NCI-H524 treated with DMSO at 0.1 percent for 48 hours (cell line): ENCODE results near the gene EXOSC7.

ENCODE experiments used
- DNase-seq: peaks from one replicate; lab custom pipeline; 2025; lab: John Stamatoyannopoulos, UW

EXOSC7 gene

DNA sequence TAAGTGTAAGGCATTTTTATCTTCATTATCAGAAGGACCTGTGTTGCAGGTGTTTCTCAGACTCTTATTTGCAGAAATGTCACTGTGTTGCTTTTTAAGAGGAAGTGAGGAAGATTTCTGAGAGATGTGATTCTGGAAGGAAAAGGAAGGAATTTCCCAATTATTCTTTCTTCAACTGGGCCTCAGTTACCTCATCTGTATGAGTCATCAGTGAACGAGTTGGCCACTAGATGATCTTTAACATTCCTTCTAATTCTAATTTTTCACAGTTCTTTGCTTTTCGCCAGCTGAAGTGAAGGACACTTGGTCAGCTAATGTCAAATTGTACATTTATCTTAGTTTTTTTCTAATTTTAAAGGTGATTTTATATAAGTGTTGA is 79.0 kb downstream of the EXOSC7 start:
- no peak for DNase-seq

DNA sequence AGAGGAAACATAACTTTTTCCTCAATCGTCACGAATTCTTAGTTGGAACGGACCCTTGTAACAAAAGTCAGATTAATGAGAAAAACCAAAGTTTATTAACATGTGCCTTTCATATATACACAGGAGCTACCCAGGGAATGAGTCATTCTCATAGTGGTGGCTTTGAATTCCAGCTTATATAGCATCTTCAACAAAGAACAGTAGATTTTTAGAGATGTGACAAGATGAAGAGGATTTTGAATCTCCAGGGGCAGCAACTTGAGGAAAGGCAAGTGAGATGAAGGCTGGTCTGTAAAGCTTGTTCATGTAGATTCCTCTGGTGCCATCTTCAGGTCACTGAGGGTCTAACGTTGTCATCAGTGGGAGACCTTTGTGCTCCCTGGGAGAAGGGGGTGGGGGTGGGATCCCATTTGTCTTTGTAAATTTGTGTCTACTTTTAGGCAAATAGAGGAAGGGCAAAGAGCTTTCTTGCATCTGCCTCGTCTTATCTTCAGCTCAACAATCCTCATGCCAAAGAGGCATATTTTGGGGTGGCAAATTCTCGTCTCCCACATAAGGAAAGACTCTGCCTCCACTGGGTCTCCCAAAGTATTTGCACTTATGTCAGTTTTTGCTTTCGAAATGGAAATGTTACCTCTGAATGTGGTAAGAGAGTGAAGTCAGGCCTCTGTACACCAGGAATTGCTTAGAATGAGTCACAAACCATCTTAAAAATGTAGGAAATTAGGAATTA is 79.5 kb downstream of the EXOSC7 start:
- no peak for DNase-seq

DNA sequence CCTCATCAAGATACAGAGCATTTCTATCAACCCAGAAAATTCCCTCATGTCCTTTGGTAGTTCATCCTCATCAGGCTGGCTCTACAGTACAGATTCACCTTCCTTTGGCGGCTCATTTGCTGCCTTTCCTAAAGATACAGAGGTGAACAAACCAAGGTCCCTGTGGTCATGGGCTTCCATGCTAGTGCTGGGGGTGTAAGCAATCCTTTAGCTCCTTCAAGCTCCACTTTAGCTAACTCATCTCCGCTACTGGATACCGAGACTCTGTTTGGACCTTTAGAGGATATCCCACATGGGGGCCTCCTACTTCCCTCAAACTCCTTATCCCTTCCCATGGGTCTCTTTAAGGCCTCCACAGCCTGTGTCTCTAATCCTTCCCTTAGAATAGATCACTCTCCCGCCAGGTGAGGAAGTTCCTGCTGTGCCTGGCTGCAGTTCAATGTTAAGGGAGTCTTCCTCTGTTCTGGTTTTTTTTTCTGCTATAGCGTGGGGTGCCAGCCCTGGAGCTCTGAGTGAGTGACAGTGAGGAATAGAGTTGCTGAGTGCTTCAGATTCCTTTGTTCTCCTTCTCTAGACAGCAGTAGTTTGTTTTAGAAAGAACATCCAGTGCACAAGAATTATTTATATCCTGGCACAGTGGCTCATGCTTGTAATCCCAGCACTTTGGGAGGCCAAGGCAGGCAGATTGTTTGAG is 80.7 kb downstream of the EXOSC7 start:
- DNase-seq, result no peak

- DNase-seq, result no peak
These were observed 81.5 kb downstream of the EXOSC7 start for GRCh38 chr3:45057557-45057956.

DNA sequence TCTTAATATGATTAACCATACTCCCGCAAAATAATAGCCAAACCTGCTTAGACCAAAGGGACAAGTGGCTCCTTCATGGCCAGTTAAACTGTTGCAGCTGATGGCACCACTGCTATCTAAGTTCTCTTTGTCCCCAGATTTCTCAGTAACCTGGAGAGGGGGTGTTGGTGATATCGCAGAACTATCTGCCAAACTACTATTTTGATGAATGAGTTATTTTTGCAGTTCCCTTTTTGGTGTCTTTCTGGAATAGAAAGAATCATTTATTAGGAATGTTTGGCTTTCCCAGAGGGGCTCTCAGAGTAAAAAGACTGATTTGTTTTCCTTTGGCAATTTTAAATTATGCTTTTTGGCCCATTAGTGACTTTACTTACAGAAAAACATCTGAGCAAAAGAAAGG is 83.1 kb downstream of the EXOSC7 start:
- no peak for DNase-seq

DNA sequence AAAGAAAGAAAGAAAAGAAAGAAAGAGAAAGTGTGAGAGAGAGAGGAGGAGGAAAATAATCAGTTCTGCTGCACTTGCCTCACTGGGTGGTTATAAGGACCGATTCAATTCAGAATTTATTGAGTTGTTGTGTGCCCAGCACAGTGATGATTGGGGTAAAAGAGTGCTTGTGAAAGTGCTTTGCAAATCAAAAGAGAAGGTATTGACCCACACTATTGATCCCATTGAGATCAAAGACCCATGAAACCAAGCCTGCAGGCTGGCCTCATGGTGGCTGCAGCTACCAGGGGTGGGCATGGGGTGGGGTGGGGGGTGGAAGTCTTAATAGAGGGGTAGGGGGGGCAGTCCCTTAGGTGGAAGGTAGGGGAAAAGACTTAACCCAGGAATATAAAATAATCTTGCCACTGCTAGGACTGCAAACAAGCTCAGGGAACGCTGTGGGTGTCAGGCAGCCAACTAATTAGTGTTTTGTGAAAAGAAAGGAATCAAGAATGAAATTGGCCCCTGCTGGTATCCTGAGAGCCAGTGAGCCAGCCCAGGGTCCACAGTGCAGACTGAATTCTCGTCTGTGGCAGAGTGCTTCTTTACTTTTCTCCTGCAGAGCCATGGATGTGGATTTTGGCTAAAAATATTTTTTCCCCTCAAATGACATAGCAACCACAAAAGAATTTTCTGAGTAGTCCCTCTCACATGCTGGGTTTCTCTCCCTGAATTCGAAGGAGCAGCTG is 84.3 kb downstream of the EXOSC7 start:
- no peak for DNase-seq
